GM19452 (cell line): Measurements from ENCODE around the gene SLC26A4.
A peak's percentile ranks its signal among the peaks of the same experiment; 100 is the strongest.

Experiments used
- ATAC-seq: cut with Tn5 transposase; IDR thresholded peaks from one replicate; pipeline ENCODE4 v1.9.1; 2021; ENCODE audit not compliant: unreplicated experiment

Gene SLC26A4

GRCh38 chr7:107743567-107744344 lies 83.1 kb downstream of the SLC26A4 start, which contains the start of gene CBLL1:
Gene CBLL1 (plus strand): TSS chr7:107744142. CDS start chr7:107744164, 22 bp downstream.
- ATAC-seq: peak; percentile 87

GRCh38 chr7:107744345-107744750 lies 83.7 kb downstream of the SLC26A4 start:
- ATAC-seq: peak; percentile 33

GRCh38 chr7:107746006-107746405 lies 85.4 kb downstream of the SLC26A4 start:
- no peak for ATAC-seq

- no peak for ATAC-seq
Measured at GRCh38 chr7:107751113-107751512, 90.5 kb downstream of the SLC26A4 start.

- ATAC-seq: no peak
Measured at GRCh38 chr7:107754642-107755041, 94.0 kb downstream of the SLC26A4 start.

GRCh38 chr7:107758667-107759066 lies 98.0 kb downstream of the SLC26A4 start:
- no peak for ATAC-seq

- ATAC-seq: no peak
Measured at GRCh38 chr7:107767391-107767790, 106.8 kb downstream of the SLC26A4 start.
